ENCODE data around the gene TANGO6.
"Not testable (repeated sequence)": the region's sequence is repeated elsewhere in the genome, so short reads cannot be mapped to it uniquely, and the experiment has no call there.

Gene TANGO6

GRCh38 chr16:68987734-68988457, 144.6 kb downstream of the TANGO6 start:
- H3K36me3 Mint-ChIP-seq (ENCODE audit: low read depth), result no peaks in the 10 kb centered on the region
- H3K27me3 Mint-ChIP-seq (ENCODE audit: low read depth), result no peaks in the 10 kb centered on the region
- no peak overlapping the region for H3K4me3 Mint-ChIP-seq
- TF ChIP-seq, protein P1, sequence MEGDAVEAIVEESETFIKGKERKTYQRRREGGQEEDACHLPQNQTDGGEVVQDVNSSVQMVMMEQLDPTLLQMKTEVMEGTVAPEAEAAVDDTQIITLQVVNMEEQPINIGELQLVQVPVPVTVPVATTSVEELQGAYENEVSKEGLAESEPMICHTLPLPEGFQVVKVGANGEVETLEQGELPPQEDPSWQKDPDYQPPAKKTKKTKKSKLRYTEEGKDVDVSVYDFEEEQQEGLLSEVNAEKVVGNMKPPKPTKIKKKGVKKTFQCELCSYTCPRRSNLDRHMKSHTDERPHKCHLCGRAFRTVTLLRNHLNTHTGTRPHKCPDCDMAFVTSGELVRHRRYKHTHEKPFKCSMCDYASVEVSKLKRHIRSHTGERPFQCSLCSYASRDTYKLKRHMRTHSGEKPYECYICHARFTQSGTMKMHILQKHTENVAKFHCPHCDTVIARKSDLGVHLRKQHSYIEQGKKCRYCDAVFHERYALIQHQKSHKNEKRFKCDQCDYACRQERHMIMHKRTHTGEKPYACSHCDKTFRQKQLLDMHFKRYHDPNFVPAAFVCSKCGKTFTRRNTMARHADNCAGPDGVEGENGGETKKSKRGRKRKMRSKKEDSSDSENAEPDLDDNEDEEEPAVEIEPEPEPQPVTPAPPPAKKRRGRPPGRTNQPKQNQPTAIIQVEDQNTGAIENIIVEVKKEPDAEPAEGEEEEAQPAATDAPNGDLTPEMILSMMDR (IDR thresholded peaks at IDR 0.05; ENCODE audit: unreplicated experiment in 3 of 3), result no peak
- no peaks in the 10 kb centered on the region for H3K4me1 Mint-ChIP-seq
- H3K9me3 Mint-ChIP-seq, result no peaks in the 10 kb centered on the region
- H3K27ac Mint-ChIP-seq, result no peak overlapping the region

DNA sequence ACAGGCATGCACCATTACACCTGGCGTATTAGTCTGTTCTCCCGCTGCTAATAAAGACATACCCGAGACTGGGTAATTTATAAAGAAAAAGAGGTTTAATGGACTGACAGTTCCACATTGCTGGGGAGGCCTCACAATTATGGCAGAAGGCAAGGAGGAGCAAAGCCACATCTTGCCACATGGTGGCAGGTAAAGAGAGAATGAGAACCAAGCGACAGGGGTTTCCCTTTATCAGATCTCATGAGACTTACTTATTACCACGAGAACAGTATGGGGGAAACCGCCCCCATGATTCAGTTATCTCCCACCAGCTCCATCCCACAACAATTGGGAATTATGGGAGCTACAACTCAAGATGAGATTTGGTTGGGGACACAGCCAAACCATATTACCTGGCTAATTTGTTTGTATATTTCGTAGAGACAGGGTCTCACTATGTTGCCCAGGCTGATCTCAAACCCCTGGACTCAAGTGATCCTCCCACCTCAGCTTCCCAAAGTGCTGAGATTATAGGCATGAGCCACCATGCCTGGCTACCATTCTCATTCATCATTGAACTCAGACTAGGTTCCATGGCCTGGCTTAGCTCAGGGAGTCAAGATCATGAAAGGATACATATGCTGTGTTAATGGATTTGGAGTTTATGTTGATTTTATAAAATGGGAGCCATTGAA, 147.0 kb downstream of the TANGO6 start:
- H3K9me3 Mint-ChIP-seq; H3K27me3 Mint-ChIP-seq (ENCODE audit: low read depth); H3K4me3 Mint-ChIP-seq; H3K36me3 Mint-ChIP-seq (ENCODE audit: low read depth): not testable (repeated sequence)
- peaks cover 15% of the 10 kb centered on the region for H3K4me1 Mint-ChIP-seq
- H3K27ac Mint-ChIP-seq, result peak overlapping the region in 1 of 3 experiments; percentile 25

GRCh38 chr16:68991075-68991474, 147.7 kb downstream of the TANGO6 start:
- Mint-ChIP-seq H3K4me1 (peaks cover 16% of the 10 kb centered on the region), H3K27me3 (ENCODE audit: low read depth) (no peaks in the 10 kb centered on the region), H3K4me3 (no peak overlapping the region), H3K36me3 (ENCODE audit: low read depth) (no peaks in the 10 kb centered on the region), H3K27ac (peak overlapping the region in 1 of 3 experiments; percentile 25), H3K9me3 (no peaks in the 10 kb centered on the region)
- TF ChIP-seq, protein P1 (IDR thresholded peaks at IDR 0.05; ENCODE audit: unreplicated experiment in 3 of 3), result no peak

GRCh38 chr16:68992521-68992920, 149.2 kb downstream of the TANGO6 start:
- peaks cover 16% of the 10 kb centered on the region for H3K4me1 Mint-ChIP-seq
- H3K9me3 Mint-ChIP-seq, result no peaks in the 10 kb centered on the region
- H3K36me3 Mint-ChIP-seq (ENCODE audit: low read depth), result no peaks in the 10 kb centered on the region
- TF ChIP-seq, protein P1 (IDR thresholded peaks at IDR 0.05; ENCODE audit: unreplicated experiment in 3 of 3), result no peak
- H3K27me3 Mint-ChIP-seq (ENCODE audit: low read depth), result no peaks in the 10 kb centered on the region
- no peak overlapping the region for H3K4me3 Mint-ChIP-seq
- peak overlapping the region in 2 of 3 experiments; percentile 45 to 52 for H3K27ac Mint-ChIP-seq

GRCh38 chr16:68993456-68993855, 150.1 kb downstream of the TANGO6 start:
- TF ChIP-seq, protein P1 (IDR thresholded peaks at IDR 0.05; ENCODE audit: unreplicated experiment in 3 of 3), result no peak
- H3K27me3 Mint-ChIP-seq (ENCODE audit: low read depth), result no peaks in the 10 kb centered on the region
- no peak overlapping the region for H3K4me3 Mint-ChIP-seq
- no peaks in the 10 kb centered on the region for H3K36me3 Mint-ChIP-seq (ENCODE audit: low read depth)
- H3K27ac Mint-ChIP-seq, result peak overlapping the region; percentile 85 to 97 (median 96)
- peaks cover 16% of the 10 kb centered on the region for H3K4me1 Mint-ChIP-seq
- H3K9me3 Mint-ChIP-seq, result peaks cover 2% of the 10 kb centered on the region

GRCh38 chr16:68993885-68994284, 150.6 kb downstream of the TANGO6 start:
- Mint-ChIP-seq H3K36me3 (ENCODE audit: low read depth) (no peaks in the 10 kb centered on the region), H3K27ac (peak overlapping the region; percentile 85 to 97 (median 96)), H3K27me3 (ENCODE audit: low read depth) (no peaks in the 10 kb centered on the region), H3K4me3 (peak overlapping the region in 1 of 3 experiments; percentile 13), H3K9me3 (peaks cover 2% of the 10 kb centered on the region), H3K4me1 (peaks cover 16% of the 10 kb centered on the region)
- TF ChIP-seq, protein P1 (IDR thresholded peaks at IDR 0.05; ENCODE audit: unreplicated experiment in 3 of 3), result no peak
